AG04449 (cell line): Measurements from ENCODE around the gene THSD8.

Experiments used
- CTCF ChIA-PET: fragments of 350-600 bp; formaldehyde crosslinking; extraction: SDS; loops from one replicate; lab custom pipeline; 2021; ENCODE audit warnings: antibody characterized with exemption; lab: Yijun Ruan, JAX
- POLR2A ChIA-PET: fragments of 400-600, 350-600 bp; formaldehyde crosslinking; extraction: SDS; loops from one replicate; lab custom pipeline; 2020; ENCODE audit warnings: antibody characterized with exemption, inconsistent platforms; lab: Yijun Ruan, JAX
- DNase-seq: peaks from one replicate; pipeline ENCODE4 v3.0.0-alpha.2; 2010; ENCODE audit warnings: low read depth, low spot score
- H3K4me3 ChIP-seq: 2 replicates; pipeline ENCODE4 v1.5.1; 2011; ENCODE audit warnings: low read depth, mild to moderate bottlenecking, control low read depth, low read length
- TF ChIP-seq, protein P1 (sequence below): IDR thresholded peaks from one replicate; pipeline ENCODE4 v1.5.1; 2011; ENCODE audit warnings: mild to moderate bottlenecking, moderate library complexity, low read length, control low read depth, inconsistent platforms; ENCODE audit not compliant: insufficient read depth; ENCODE audit errors: missing control alignments

The THSD8 gene

DNA sequence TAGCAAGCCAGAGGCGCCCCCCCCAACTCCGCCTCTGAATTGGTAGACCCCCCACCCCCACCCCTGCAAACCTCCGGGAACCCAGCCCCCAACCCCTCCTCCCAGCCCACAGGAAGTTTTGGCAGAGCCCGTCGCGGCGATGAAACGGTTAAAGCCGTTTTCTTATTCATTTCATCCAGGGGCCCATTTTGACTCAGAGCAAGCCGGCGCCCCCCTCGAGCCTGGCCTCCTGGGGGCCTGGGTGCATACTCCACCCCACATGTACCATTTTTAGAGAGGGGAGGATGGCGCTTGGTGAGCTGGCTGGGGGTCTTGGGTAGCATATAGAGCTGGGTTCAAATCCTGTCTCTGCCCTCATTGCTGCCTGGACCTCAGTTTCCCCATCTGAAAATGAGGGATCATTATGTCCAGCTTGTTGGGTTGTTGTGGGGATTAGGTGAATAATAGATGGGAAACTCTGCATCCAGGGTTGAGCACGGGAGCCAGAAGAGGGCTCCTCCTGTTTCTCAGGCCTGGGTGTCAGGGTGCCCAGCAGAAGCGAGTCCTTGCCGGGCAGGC, 18.5 kb upstream of the THSD8 start:
- peak overlapping the region; percentile 55 for H3K4me3 ChIP-seq
- DNase-seq: no peak
- POLR2A ChIA-PET: interaction anchor here (1.2 to 3.8 kb wide), 2 partner anchors 7 to 9 kb away, joined by 3 to 96 read pairs; partner anchors contain the start of gene JUNB
- CTCF ChIA-PET: interaction anchor here (0.8 to 2.0 kb wide), 6 partner anchors 8 to 26 kb away, joined by 3 to 16 read pairs (median 6); partner anchors contain the start of gene JUNB
- TF ChIP-seq, protein P1, sequence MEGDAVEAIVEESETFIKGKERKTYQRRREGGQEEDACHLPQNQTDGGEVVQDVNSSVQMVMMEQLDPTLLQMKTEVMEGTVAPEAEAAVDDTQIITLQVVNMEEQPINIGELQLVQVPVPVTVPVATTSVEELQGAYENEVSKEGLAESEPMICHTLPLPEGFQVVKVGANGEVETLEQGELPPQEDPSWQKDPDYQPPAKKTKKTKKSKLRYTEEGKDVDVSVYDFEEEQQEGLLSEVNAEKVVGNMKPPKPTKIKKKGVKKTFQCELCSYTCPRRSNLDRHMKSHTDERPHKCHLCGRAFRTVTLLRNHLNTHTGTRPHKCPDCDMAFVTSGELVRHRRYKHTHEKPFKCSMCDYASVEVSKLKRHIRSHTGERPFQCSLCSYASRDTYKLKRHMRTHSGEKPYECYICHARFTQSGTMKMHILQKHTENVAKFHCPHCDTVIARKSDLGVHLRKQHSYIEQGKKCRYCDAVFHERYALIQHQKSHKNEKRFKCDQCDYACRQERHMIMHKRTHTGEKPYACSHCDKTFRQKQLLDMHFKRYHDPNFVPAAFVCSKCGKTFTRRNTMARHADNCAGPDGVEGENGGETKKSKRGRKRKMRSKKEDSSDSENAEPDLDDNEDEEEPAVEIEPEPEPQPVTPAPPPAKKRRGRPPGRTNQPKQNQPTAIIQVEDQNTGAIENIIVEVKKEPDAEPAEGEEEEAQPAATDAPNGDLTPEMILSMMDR: no peak

DNA sequence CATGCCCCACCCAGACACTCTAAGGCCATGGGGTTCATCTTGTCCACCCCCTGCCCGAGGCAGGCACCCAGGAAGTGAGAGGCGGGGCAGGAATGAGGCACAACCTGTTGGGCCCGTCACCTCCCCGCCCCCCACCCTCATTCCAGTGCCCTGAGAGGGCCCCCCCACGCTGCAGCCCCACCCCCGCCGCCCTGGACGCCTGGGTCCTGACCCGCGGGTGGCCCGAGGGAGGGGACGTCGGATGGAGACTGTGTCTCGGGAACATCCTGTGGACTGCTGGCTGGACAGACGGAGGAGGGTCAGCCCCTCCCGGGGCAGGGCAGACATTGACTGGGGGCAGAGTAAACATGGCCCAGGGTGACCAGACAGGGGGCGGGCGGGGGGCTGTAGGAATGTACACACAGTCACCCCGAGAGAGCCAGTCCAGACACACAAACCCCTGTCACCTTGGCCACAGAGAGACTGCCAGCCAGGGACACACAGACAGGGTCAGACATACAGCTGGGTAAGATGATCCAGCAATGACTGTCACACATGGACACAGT, 17.9 kb upstream of the THSD8 start:
- ChIA-PET POLR2A (interaction anchor here (0.6 to 3.8 kb wide), 2 partner anchors 9 to 1186 kb away, joined by 3 to 96 read pairs; partner anchors contain the start of gene JUNB), CTCF (interaction anchor here (1.0 to 2.0 kb wide), 4 partner anchors 10 to 19 kb away, joined by 3 to 16 read pairs (median 8); no protein-coding TSS in a partner anchor)
- DNase-seq: no peak
- no peak overlapping the region for H3K4me3 ChIP-seq
- TF ChIP-seq, protein P1: no peak

DNA sequence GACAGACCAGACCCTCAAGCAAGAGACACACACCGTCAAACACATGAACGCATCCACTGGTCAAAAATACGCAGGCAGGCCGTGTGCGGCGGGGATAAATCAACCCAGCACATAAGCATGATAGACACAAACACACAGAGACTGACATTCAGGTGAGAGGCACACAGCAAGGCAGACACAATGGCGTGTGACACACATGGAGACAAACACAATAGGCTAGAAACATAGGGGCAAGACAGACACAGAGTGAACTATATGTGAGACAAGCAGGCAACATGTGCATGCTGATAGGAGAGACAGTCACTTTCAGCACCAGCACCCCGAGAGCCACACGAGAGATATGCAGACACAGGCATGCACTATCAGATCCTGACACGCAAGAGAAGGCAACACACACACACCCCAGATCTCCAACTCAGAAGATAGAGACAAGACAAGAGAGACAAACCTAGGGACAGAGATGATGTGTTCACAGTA, 17.4 kb upstream of the THSD8 start:
- CTCF ChIA-PET: no interaction called here
- no peak for DNase-seq
- POLR2A ChIA-PET: interaction anchor here (0.6 to 3.8 kb wide), 2 partner anchors 8 to 1186 kb away, joined by 3 to 96 read pairs; partner anchors contain the start of gene JUNB
- TF ChIP-seq, protein P1: no peak
- H3K4me3 ChIP-seq: no peak overlapping the region

DNA sequence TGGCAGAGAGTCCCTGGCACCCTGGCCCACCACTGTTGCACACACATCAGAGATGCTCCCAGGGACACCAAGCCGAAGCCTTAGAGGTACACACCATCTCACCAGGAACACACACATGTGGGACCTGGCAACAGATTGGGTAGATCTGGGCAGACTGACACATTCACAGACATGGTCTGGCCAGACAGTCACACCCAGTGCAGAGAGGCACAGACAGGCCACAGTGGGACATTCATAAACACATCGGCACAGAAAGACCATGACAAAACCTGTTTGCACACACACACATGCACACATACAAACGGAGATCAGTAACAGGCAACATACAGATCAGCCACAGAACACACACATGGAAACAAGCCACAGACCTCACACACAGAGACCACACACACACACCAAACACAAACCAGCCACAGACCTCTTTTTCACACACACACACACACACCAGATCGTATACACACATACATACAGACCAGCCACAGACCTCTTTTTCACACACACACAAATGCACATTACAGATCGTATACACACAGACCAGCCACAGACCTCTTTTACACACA, 16.9 kb upstream of the THSD8 start:
- POLR2A ChIA-PET: no interaction called here
- DNase-seq: no peak
- CTCF ChIA-PET: interaction anchor here (2.4 to 4.7 kb wide), 2 partner anchors 7 to 12 kb away, joined by 12 to 58 read pairs; no protein-coding TSS in a partner anchor
- TF ChIP-seq, protein P1: no peak
- H3K4me3 ChIP-seq: no peak overlapping the region

DNA sequence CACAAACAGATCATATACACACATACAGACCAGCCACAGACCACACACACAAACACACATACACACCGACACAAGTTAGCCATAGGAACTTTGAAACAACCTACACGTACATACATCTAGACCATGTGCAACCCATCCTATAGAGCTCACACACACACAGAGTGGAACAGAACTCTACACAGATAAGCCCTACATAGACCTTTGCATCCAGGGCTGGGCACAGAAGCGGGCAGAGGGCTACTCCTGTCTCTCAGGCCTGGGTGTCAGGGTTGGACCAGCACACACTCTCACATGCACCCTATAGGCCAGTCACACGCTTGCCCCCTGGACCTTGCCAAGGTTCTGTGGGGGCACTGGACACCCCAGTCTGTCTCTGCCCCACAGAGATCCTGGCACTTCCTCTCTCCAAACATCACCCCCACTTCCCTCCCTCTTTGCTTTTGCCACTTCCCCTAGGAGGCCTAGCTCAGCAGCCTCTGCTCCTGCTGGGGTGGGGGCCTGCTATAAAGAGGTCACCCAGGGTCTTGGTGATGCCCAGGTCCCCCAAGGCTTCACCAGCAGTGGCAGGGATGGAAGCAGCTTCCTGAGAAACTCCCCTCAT, 16.3 kb upstream of the THSD8 start:
- ChIA-PET CTCF (interaction anchor here (0.7 to 4.7 kb wide), 4 partner anchors 8 to 25 kb away, joined by 3 to 58 read pairs (median 8); no protein-coding TSS in a partner anchor), POLR2A (no interaction called here)
- TF ChIP-seq, protein P1: no peak
- DNase-seq: no peak
- no peak overlapping the region for H3K4me3 ChIP-seq
